ENCODE measurements around the gene SOX8.
"Not testable (repeated sequence)": the region's sequence is repeated elsewhere in the genome, so short reads cannot be mapped to it uniquely, and the experiment has no call there.

The SOX8 gene

GRCh38 chr16:1009358-1010150 is 28.0 kb downstream of the SOX8 start:
- no peak for DNase-seq (ENCODE audit: low read depth)

GRCh38 chr16:1010251-1010650 is 28.7 kb downstream of the SOX8 start:
- no peak for DNase-seq (ENCODE audit: low read depth)

- no peak for DNase-seq (ENCODE audit: low read depth)
Measured at GRCh38 chr16:1010815-1011214, 29.2 kb downstream of the SOX8 start.

GRCh38 chr16:1011316-1012082 is 29.9 kb downstream of the SOX8 start:
- DNase-seq (ENCODE audit: low read depth): no peak

- no peak for DNase-seq (ENCODE audit: low read depth)
Measured at GRCh38 chr16:1012135-1012534, 30.6 kb downstream of the SOX8 start.

GRCh38 chr16:1012722-1013592 is 31.4 kb downstream of the SOX8 start:
- DNase-seq (ENCODE audit: low read depth): no peak

GRCh38 chr16:1013593-1013900 is 32.0 kb downstream of the SOX8 start:
- DNase-seq (ENCODE audit: low read depth): no peak

- DNase-seq (ENCODE audit: low read depth): no peak
Measured at GRCh38 chr16:1014221-1014620, 32.7 kb downstream of the SOX8 start.

- DNase-seq (ENCODE audit: low read depth): no peak
Measured at GRCh38 chr16:1014771-1015495, 33.4 kb downstream of the SOX8 start.

- DNase-seq (ENCODE audit: low read depth): no peak
Measured at GRCh38 chr16:1018447-1019198, 37.1 kb downstream of the SOX8 start.

GRCh38 chr16:1019231-1020090 is 37.9 kb downstream of the SOX8 start:
- DNase-seq (ENCODE audit: low read depth): no peak

- no peak for DNase-seq (ENCODE audit: low read depth)
Measured at GRCh38 chr16:1020091-1020399, 38.5 kb downstream of the SOX8 start.

GRCh38 chr16:1020591-1020990 is 39.0 kb downstream of the SOX8 start:
- DNase-seq (ENCODE audit: low read depth): no peak

GRCh38 chr16:1021553-1022160 is 40.1 kb downstream of the SOX8 start:
- DNase-seq (ENCODE audit: low read depth): no peak

GRCh38 chr16:1022466-1022865 is 40.9 kb downstream of the SOX8 start:
- DNase-seq (ENCODE audit: low read depth): no peak

GRCh38 chr16:1024138-1024537 is 42.6 kb downstream of the SOX8 start:
- no peak for DNase-seq (ENCODE audit: low read depth)

GRCh38 chr16:1025183-1025809 is 43.7 kb downstream of the SOX8 start:
- DNase-seq (ENCODE audit: low read depth): not testable (repeated sequence)

- DNase-seq (ENCODE audit: low read depth): no peak
Measured at GRCh38 chr16:1026057-1026783, 44.6 kb downstream of the SOX8 start.

Measured in activated T-cell treated with anti-CD3 and anti-CD28 coated beads for 48 hours (primary cell).